Choroid plexus epithelial cell (primary cell): Measurements from ENCODE around the gene BRD1.

Experiments
- DNase-seq: peaks from one replicate; pipeline ENCODE4 v3.0.0-alpha.2; 2010; ENCODE audit warnings: low read depth
- H3K4me3 ChIP-seq: 2 replicates; pipeline ENCODE4 v1.5.1; 2011; ENCODE audit warnings: low read depth, mild to moderate bottlenecking, control low read depth, low read length, moderate library complexity
- CTCF ChIP-seq: conservative IDR thresholded peaks from 2 replicates; pipeline ENCODE4 v1.5.1; 2011; ENCODE audit warnings: low read depth, mild to moderate bottlenecking, control low read depth, inconsistent platforms, low read length, moderate library complexity

Gene BRD1

GRCh38 chr22:49775191-49775866, 52.3 kb downstream of the BRD1 start:
- H3K4me3 ChIP-seq, result no peak overlapping the region
- DNase-seq, result no peak

GRCh38 chr22:49774499-49775151, 53.0 kb downstream of the BRD1 start:
- TF ChIP-seq CTCF, result no peak
- no peak for DNase-seq
- H3K4me3 ChIP-seq, result no peak overlapping the region

More at GRCh38 chr22:49775191-49775866, 52.3 kb downstream of the BRD1 start:
- TF ChIP-seq CTCF, result no peak

- H3K4me3 ChIP-seq, result no peak overlapping the region
- TF ChIP-seq CTCF, result no peak
- DNase-seq, result no peak
Measured at GRCh38 chr22:49774046-49774445, 53.6 kb downstream of the BRD1 start.

GRCh38 chr22:49773531-49773930, 54.1 kb downstream of the BRD1 start:
- TF ChIP-seq CTCF, result no peak
- no peak for DNase-seq
- no peak overlapping the region for H3K4me3 ChIP-seq

- H3K4me3 ChIP-seq, result no peak overlapping the region
- TF ChIP-seq CTCF, result no peak
- DNase-seq, result no peak
Measured at GRCh38 chr22:49772692-49773091, 55.0 kb downstream of the BRD1 start.

- no peak overlapping the region for H3K4me3 ChIP-seq
- no peak for TF ChIP-seq CTCF
- DNase-seq, result no peak
Measured at GRCh38 chr22:49771266-49772065, 56.2 kb downstream of the BRD1 start.
